Left lobe of liver (tissue), 2 donors: ENCODE measurements around the gene NEU1. TPM values are rescaled to one million over a fixed set of nuclear protein-coding genes. Genes with fewer than 3 reads are reported as not detected.
"Not testable (repeated sequence)": the region's sequence is repeated elsewhere in the genome, so short reads cannot be mapped to it uniquely, and the experiment has no call there.

Experiments
- ATAC-seq: fragments of 200-7000 bp; cut with Tn5 transposase; one replicate; pipeline ENCODE4 v1.9.1; 2020; ENCODE audit warnings: mild to moderate bottlenecking, moderate library complexity
- DNase-seq: peaks from one replicate; pipeline ENCODE4 v3.0.0-alpha.2; 2020; ENCODE audit warnings: low spot score
- total RNA-seq: library from RNA; stranded (reverse); gene quantifications from one replicate; pipeline ENCODE4 v1.2.1, GENCODE V29; 2021
- donor health status: DM: no; HTN: no; CAD: no; lungs with moderate emphysema.
- donor health status: DM: no; HTN: yes; CAD: no.

Gene NEU1
- total RNA-seq, 1 donor from 2014 or later: 20.1 TPM

DNA sequence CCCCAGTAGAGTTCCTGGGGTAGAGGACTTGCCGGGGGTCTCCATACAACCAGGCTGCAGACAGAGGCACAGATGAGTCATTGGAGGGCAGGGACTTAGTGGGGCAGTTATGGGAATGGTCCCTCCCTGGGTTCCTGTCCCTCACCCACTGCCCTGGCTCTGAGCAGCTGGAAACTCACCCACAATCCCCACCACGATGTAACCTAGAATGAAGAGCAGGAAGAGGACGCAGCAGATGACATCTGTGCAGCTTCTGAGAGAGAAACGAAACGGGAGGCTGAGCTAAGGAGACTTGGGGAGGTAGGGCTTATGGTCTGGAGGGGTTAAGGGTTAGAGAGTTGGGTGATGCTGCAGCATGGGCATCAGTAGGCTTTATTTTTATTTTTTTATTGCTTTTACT, 13.3 kb upstream of the NEU1 start:
- no peak for ATAC-seq
- DNase-seq: no peak

GRCh38 chr6:31874836-31875572, 12.4 kb upstream of the NEU1 start:
- ATAC-seq (no peak), DNase-seq (no peak)

DNA sequence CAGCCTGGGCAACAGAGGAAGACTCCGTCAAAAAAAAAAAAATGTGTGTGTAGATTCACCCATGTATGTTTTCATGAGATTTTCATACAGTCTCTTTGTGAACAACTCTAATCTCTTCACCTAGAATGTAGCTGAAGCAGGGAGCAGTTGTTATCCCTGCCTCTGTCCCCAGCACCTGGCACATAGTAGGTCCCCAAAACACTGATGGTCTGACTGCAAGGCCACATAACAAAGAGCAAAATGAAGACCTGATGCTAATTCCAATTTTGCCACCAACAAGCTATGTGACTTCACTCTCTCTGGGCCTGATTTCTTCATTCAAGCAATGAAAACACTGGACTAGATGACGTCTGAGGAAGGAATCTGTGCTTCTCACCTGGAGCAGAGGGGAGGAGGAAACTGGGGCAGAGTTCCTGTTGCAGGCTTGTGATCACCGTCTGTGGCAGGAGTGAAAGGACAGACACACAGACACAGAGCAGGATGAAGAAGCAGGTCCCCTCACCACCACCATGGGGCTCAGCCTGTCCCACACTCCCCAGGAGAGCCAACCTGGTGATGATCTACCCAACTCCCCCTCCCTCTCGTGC, 11.6 kb upstream of the NEU1 start:
- ATAC-seq (no peak), DNase-seq (no peak)

- no peak for DNase-seq
- ATAC-seq: no peak
These were observed 8.5 kb upstream of the NEU1 start for GRCh38 chr6:31871046-31871659.

GRCh38 chr6:31870385-31870921, 7.8 kb upstream of the NEU1 start:
- DNase-seq: no peak
- ATAC-seq: no peak

- no peak for DNase-seq
- ATAC-seq: no peak
These were observed 6.7 kb upstream of the NEU1 start for GRCh38 chr6:31869343-31869742.

DNA sequence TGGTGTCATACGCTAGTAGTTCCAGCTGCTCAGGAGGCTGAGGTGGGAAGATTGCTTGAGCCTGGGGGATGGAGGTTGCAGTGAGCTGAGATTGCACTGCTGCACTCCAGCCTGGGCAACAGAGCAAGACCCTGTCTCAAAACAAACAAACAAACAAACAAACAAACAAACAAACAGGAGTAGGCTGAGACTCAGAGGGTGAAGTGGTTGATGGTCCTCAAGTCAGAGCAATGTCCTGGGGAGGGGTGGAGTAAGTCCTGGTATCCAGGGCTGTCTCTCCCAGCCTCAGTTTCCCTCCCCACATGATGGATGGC, 6.0 kb upstream of the NEU1 start:
- ATAC-seq, DNase-seq: not testable (repeated sequence)

GRCh38 chr6:31865205-31866118, 2.8 kb upstream of the NEU1 start:
- DNase-seq: no peak
- ATAC-seq: no peak

- ATAC-seq (no peak), DNase-seq (no peak)
These were observed 2.2 kb upstream of the NEU1 start for GRCh38 chr6:31864818-31865204.

GRCh38 chr6:31864123-31864562, 1.5 kb upstream of the NEU1 start:
- DNase-seq: not testable (repeated sequence)

GRCh38 chr6:31861919-31862343, 690 bp downstream of the NEU1 start:
- DNase-seq: no peak
- no peak for ATAC-seq

More at GRCh38 chr6:31864123-31864562, 1.5 kb upstream of the NEU1 start:
- ATAC-seq: not testable (repeated sequence)

DNA sequence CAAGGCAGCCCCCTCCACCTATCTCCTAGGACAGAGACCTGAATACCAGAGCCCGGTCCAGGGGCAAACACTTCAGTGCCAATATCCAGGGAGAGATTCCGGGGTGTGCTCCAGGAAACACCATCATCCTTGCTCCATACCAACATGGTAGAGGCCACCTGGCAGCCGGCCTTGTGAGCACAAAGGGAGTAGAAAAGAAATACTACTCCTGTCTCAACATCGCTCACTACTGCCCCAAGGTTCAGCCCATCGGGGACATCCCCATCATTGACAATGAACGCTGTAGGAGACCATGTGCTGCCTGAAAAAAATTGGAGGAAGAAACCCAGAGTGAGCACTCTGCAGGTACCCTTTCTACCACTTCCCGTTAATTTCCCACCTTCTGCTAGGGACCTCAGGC, 1.5 kb downstream of the NEU1 start:
- no peak for ATAC-seq
- DNase-seq: no peak

- ATAC-seq: no peak
- DNase-seq: no peak
These were observed 2.3 kb downstream of the NEU1 start for GRCh38 chr6:31860349-31860748.

- DNase-seq (no peak), ATAC-seq (no peak)
These were observed 2.7 kb downstream of the NEU1 start for GRCh38 chr6:31859923-31860322.

- no peak for DNase-seq
- ATAC-seq: no peak
These were observed 3.9 kb downstream of the NEU1 start for GRCh38 chr6:31858707-31859106.

- ATAC-seq, DNase-seq: not testable (repeated sequence)
These were observed 4.8 kb downstream of the NEU1 start for GRCh38 chr6:31857774-31858173.

- DNase-seq, ATAC-seq: not testable (repeated sequence)
These were observed 10.5 kb downstream of the NEU1 start for GRCh38 chr6:31851980-31852718.

GRCh38 chr6:31851485-31851832, 11.2 kb downstream of the NEU1 start:
- DNase-seq: no peak
- peak; percentile 82 for ATAC-seq

DNA sequence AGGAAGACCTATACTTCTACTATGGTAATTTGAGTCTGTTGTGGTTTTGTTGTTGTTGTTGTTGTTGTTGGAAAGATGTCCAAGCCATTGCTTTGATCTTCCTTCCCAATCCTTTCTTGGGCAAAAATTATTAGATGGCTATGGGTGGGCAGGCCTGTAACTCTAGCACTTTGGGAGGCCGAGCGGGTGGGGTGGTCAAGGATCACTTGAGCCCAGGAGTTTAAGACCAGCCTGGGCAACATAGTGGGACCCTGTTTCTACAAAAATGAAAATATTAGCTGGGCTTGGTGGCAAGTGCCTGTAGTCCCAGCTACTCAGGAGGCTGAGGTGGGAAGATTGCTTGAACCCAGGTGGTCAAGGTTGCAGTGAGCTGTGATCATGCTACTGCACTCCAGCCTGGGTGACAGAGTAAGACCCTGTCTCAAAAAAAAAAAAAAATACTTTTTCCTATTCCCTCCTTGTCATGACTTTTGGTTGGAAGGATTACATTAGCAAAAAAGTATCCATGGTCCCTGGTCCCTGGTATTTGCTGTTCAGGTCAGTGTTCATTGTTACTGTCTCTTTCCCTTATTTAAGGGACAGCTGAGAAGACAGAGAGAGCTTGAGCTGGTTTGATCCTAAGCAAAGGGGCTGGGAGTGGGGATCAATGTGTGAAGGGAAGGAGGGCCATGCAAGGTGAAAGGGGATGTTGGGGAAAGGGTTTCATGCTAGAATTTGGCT, 11.7 kb downstream of the NEU1 start:
- DNase-seq (no peak), ATAC-seq (peak; percentile 58)
